Coronary artery (tissue), 2 donors: ENCODE results near the gene TMEM178B.
"Not testable (repeated sequence)": the region's sequence is repeated elsewhere in the genome, so short reads cannot be mapped to it uniquely, and the experiment has no call there.

Experiments
- DNase-seq: peaks from one replicate; pipeline ENCODE4 v3.0.0-alpha.2; 2017; ENCODE audit warnings: low spot score
- H3K27ac ChIP-seq, 2 donors: fragments of 200-600 bp; sonication (generic); one replicate each; pipeline ENCODE4 v1.5.1; 2016 to 2019
- H3K4me3 ChIP-seq: fragments of 200-600 bp; sonication (generic); 2 replicates; pipeline ENCODE4 v1.5.1; 2016; ENCODE audit warnings: mild to moderate bottlenecking, moderate library complexity
- CTCF ChIP-seq: fragments of 200-600 bp; sonication (generic); IDR thresholded peaks from one replicate; pipeline ENCODE4 v1.5.1; 2019; ENCODE audit warnings: antibody characterized with exemption

The TMEM178B gene

GRCh38 chr7:141165521-141165920, 91.7 kb downstream of the TMEM178B start:
- no peak for DNase-seq
- Histone ChIP-seq H3K4me3 (no peak overlapping the region), H3K27ac (no peak overlapping the region)
- TF ChIP-seq CTCF: no peak

- H3K4me3 ChIP-seq: no peak overlapping the region
- no peak for TF ChIP-seq CTCF
- no peak overlapping the region for H3K27ac ChIP-seq
- DNase-seq: no peak
Measured at GRCh38 chr7:141166926-141167325, 93.1 kb downstream of the TMEM178B start.

GRCh38 chr7:141167381-141167964, 93.6 kb downstream of the TMEM178B start:
- TF ChIP-seq CTCF: no peak
- H3K27ac ChIP-seq: no peak overlapping the region
- DNase-seq: no peak
- H3K4me3 ChIP-seq: no peak overlapping the region

GRCh38 chr7:141169157-141169556, 95.3 kb downstream of the TMEM178B start:
- not testable (repeated sequence) for H3K27ac ChIP-seq, H3K4me3 ChIP-seq, DNase-seq

- not testable (repeated sequence) for H3K27ac ChIP-seq, DNase-seq, H3K4me3 ChIP-seq
Measured at GRCh38 chr7:141175728-141176127, 101.9 kb downstream of the TMEM178B start.

- H3K4me3 ChIP-seq, DNase-seq, H3K27ac ChIP-seq: not testable (repeated sequence)
Measured at GRCh38 chr7:141177120-141177519, 103.3 kb downstream of the TMEM178B start.

- TF ChIP-seq CTCF: no peak
- no peak for DNase-seq
- no peak overlapping the region for H3K27ac ChIP-seq
- H3K4me3 ChIP-seq: no peak overlapping the region
Measured at GRCh38 chr7:141178486-141179135, 104.7 kb downstream of the TMEM178B start.

GRCh38 chr7:141181812-141182211, 107.9 kb downstream of the TMEM178B start:
- no peak for DNase-seq
- Histone ChIP-seq H3K4me3 (no peak overlapping the region), H3K27ac (no peak overlapping the region)
- no peak for TF ChIP-seq CTCF
